ENCODE data around the gene RAB22A. TPM values are rescaled to one million over a fixed set of nuclear protein-coding genes. Genes with fewer than 3 reads are reported as not detected.

Gene RAB22A
- 10 to 100 TPM; 11.8 to 15.8 TPM for total RNA-seq

GRCh38 chr20:58309591-58310290 is at the start of gene RAB22A:
Gene RAB22A, plus strand, starts transcription at chr20:58309715. Its CDS starts 262 bp downstream, at chr20:58309977.
- H3K36me3 Mint-ChIP-seq, result peaks cover 21 to 52% of the 10 kb centered on the region in 2 donors
- H3K27ac Mint-ChIP-seq, result peak within 1 kb of the TSS; percentile 95 to 96
- peak; percentile 82 to 87 for DNase-seq (ENCODE audit: low spot score in 2 of 2)
- H3K9me3 Mint-ChIP-seq, result peaks cover 0 to 4% of the 10 kb centered on the region in 2 donors
- ATAC-seq, result peak; percentile 21 to 53

- ATAC-seq (no peak), DNase-seq (ENCODE audit: low spot score in 2 of 2) (no peak)
- H3K9me3 Mint-ChIP-seq, result no peaks in the 10 kb centered on the region
Observed at GRCh38 chr20:58260006-58260405, 49.5 kb upstream of the RAB22A start.

GRCh38 chr20:58261660-58262059 is 47.9 kb upstream of the RAB22A start:
- DNase-seq (ENCODE audit: low spot score in 2 of 2) (no peak), ATAC-seq (no peak)
- Mint-ChIP-seq H3K9me3 (no peaks in the 10 kb centered on the region), H3K36me3 (peaks cover 0 to 5% of the 10 kb centered on the region in 2 donors), H3K27ac (no peak overlapping the region)

More at GRCh38 chr20:58260006-58260405, 49.5 kb upstream of the RAB22A start:
- no peak overlapping the region for H3K27ac Mint-ChIP-seq
- peaks cover 5 to 11% of the 10 kb centered on the region in 2 donors for H3K36me3 Mint-ChIP-seq

GRCh38 chr20:58264271-58264670 is 45.2 kb upstream of the RAB22A start:
- no peaks in the 10 kb centered on the region for H3K9me3 Mint-ChIP-seq
- no peak overlapping the region for H3K27ac Mint-ChIP-seq
- H3K36me3 Mint-ChIP-seq, result peaks cover 14 to 21% of the 10 kb centered on the region in 2 donors
- DNase-seq (ENCODE audit: low spot score in 2 of 2) (no peak), ATAC-seq (no peak)

- peak in 1 of 2 donors; percentile 3 for ATAC-seq
- no peak for DNase-seq (ENCODE audit: low spot score in 2 of 2)
- peaks cover 9 to 27% of the 10 kb centered on the region in 2 donors for H3K36me3 Mint-ChIP-seq
Observed at GRCh38 chr20:58267389-58268215, 41.9 kb upstream of the RAB22A start.

GRCh38 chr20:58268421-58268821 is 41.1 kb upstream of the RAB22A start:
- ATAC-seq (no peak), DNase-seq (ENCODE audit: low spot score in 2 of 2) (no peak)
- peaks cover 0 to 2% of the 10 kb centered on the region in 2 donors for H3K9me3 Mint-ChIP-seq
- peaks cover 9 to 30% of the 10 kb centered on the region in 2 donors for H3K36me3 Mint-ChIP-seq
- peak overlapping the region; percentile 59 to 81 for H3K27ac Mint-ChIP-seq

More at GRCh38 chr20:58267389-58268215, 41.9 kb upstream of the RAB22A start:
- peak overlapping the region; percentile 59 to 81 for H3K27ac Mint-ChIP-seq
- H3K9me3 Mint-ChIP-seq, result no peaks in the 10 kb centered on the region

GRCh38 chr20:58268936-58269619 is 40.4 kb upstream of the RAB22A start:
- DNase-seq (ENCODE audit: low spot score in 2 of 2), result peak in 1 of 2 donors; percentile 62
- peak; percentile 25 to 83 for ATAC-seq
- H3K9me3 Mint-ChIP-seq, result peaks cover 0 to 6% of the 10 kb centered on the region in 2 donors
- H3K27ac Mint-ChIP-seq, result peak overlapping the region; percentile 81 to 86
- H3K36me3 Mint-ChIP-seq, result peaks cover 9 to 35% of the 10 kb centered on the region in 2 donors

- peaks cover 0 to 6% of the 10 kb centered on the region in 2 donors for H3K9me3 Mint-ChIP-seq
- ATAC-seq (peak; percentile 85 to 100), DNase-seq (ENCODE audit: low spot score in 2 of 2) (peak in 1 of 2 donors; percentile 58)
- peaks cover 9 to 35% of the 10 kb centered on the region in 2 donors for H3K36me3 Mint-ChIP-seq
- H3K27ac Mint-ChIP-seq, result no peak overlapping the region
Observed at GRCh38 chr20:58271606-58272351, 37.7 kb upstream of the RAB22A start.

- no peak for ATAC-seq
- Mint-ChIP-seq H3K36me3 (peaks cover 0 to 14% of the 10 kb centered on the region in 2 donors), H3K27ac (no peak overlapping the region), H3K9me3 (peaks cover 0 to 6% of the 10 kb centered on the region in 2 donors)
- DNase-seq (ENCODE audit: low spot score in 2 of 2), result no peak
Observed at GRCh38 chr20:58274384-58274783, 35.1 kb upstream of the RAB22A start.

- DNase-seq (ENCODE audit: low spot score in 2 of 2) (no peak), ATAC-seq (no peak)
- H3K36me3 Mint-ChIP-seq, result peaks cover 5 to 14% of the 10 kb centered on the region in 2 donors
- H3K27ac Mint-ChIP-seq, result no peak overlapping the region
- H3K9me3 Mint-ChIP-seq, result peaks cover 0 to 6% of the 10 kb centered on the region in 2 donors
Observed at GRCh38 chr20:58277107-58277506, 32.4 kb upstream of the RAB22A start.

GRCh38 chr20:58277578-58278472 is 31.7 kb upstream of the RAB22A start:
- no peak for DNase-seq (ENCODE audit: low spot score in 2 of 2)
- Mint-ChIP-seq H3K9me3 (peaks cover 0 to 6% of the 10 kb centered on the region in 2 donors), H3K36me3 (peaks cover 5 to 14% of the 10 kb centered on the region in 2 donors), H3K27ac (no peak overlapping the region)
- ATAC-seq, result no peak

GRCh38 chr20:58286729-58287128 is 22.8 kb upstream of the RAB22A start:
- peaks cover 0 to 7% of the 10 kb centered on the region in 2 donors for H3K36me3 Mint-ChIP-seq
- no peak for DNase-seq (ENCODE audit: low spot score in 2 of 2)
- ATAC-seq, result peak; percentile 41 to 74
- peak overlapping the region in 1 of 2 donors; percentile 5 for H3K27ac Mint-ChIP-seq
- peaks cover 0 to 3% of the 10 kb centered on the region in 2 donors for H3K9me3 Mint-ChIP-seq

GRCh38 chr20:58287638-58288037 is 21.9 kb upstream of the RAB22A start:
- Mint-ChIP-seq H3K36me3 (peaks cover 0 to 7% of the 10 kb centered on the region in 2 donors), H3K9me3 (peaks cover 0 to 3% of the 10 kb centered on the region in 2 donors), H3K27ac (peak overlapping the region in 1 of 2 donors; percentile 5)
- no peak for ATAC-seq
- no peak for DNase-seq (ENCODE audit: low spot score in 2 of 2)

- peaks cover 0 to 3% of the 10 kb centered on the region in 2 donors for H3K9me3 Mint-ChIP-seq
- DNase-seq (ENCODE audit: low spot score in 2 of 2) (no peak), ATAC-seq (no peak)
- H3K27ac Mint-ChIP-seq, result no peak overlapping the region
- H3K36me3 Mint-ChIP-seq, result peaks cover 0 to 7% of the 10 kb centered on the region in 2 donors
Observed at GRCh38 chr20:58289143-58289542, 20.4 kb upstream of the RAB22A start.

GRCh38 chr20:58293453-58293852 is 16.1 kb upstream of the RAB22A start:
- ATAC-seq, result no peak
- no peak overlapping the region for H3K27ac Mint-ChIP-seq

More at GRCh38 chr20:58293453-58293852, 16.1 kb upstream of the RAB22A start:
- H3K9me3 Mint-ChIP-seq, result no peaks in the 10 kb centered on the region
- no peaks in the 10 kb centered on the region for H3K36me3 Mint-ChIP-seq
- no peak for DNase-seq (ENCODE audit: low spot score in 2 of 2)
